Anterior cingulate cortex (tissue), 58 donors: ENCODE data around the gene ZNF555.
"Not testable (repeated sequence)": the region's sequence is repeated elsewhere in the genome, so short reads cannot be mapped to it uniquely, and the experiment has no call there.

Experiments
- DNase-seq, 58 donors: peaks; one replicate each; lab custom pipeline; 2025; lab: John Stamatoyannopoulos, UW

Gene ZNF555

DNA sequence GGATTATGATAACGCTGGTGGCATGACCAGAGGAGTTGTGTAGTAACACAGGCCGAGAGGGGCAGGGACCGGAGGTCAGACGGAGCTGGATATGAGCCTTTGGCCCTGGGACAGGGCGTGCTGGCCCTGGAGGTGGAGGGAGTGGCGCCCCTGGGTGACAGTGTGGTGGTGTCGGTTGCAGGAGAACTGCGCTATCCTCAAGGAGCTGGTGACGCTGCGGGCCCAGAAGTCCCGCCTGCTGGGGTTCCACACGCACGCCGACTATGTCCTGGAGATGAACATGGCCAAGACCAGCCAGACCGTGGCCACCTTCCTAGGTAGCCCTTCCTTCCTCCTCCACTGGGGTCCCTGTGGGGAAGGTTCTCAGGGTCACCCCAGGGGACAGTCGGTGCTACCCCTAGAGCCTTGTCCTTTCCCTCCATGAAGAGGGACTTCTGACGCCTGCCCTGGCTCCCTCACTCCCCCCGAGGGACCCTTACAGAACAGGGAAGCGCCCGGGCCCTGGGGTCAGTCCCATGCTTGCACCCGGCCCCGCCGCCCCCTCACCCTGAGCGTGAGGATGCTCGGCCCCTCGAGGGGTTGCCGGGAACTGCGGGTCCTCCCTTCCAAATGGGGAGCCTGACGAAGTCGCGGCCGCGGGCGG lies 34.4 kb upstream of the ZNF555 start:
- DNase-seq = no peak

DNA sequence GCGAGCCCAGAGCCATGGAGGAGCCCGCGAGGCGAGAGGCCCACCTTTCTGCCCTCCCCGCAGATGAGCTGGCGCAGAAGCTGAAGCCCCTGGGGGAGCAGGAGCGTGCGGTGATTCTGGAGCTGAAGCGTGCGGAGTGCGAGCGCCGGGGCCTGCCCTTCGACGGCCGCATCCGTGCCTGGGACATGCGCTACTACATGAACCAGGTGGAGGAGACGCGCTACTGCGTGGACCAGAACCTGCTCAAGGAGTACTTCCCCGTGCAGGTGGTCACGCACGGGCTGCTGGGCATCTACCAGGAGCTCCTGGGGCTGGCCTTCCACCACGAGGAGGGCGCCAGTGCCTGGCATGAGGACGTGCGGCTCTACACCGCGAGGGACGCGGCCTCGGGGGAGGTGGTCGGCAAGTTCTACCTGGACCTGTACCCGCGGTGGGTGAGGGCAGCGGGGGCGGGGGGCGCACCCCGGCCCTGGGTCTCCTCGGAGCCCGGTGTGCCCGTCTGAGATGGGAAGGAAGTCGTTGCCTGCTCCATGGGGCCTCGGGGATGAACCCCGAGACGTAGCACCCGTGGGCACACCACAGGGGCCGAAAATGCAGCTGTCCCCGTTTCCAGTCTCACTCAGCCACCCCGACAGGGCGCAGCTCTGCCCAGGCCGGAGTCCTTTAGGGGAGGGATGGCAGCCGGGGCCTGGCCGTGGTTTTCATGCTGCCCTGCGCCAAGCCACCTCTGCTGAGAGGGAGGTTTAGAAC lies 33.7 kb upstream of the ZNF555 start:
- no peak for DNase-seq

- no peak for DNase-seq
These were observed 32.9 kb upstream of the ZNF555 start for GRCh38 chr19:2808129-2808941.

GRCh38 chr19:2809387-2810140 lies 31.7 kb upstream of the ZNF555 start:
- no peak for DNase-seq

GRCh38 chr19:2810141-2811091 lies 30.9 kb upstream of the ZNF555 start:
- no peak for DNase-seq

- no peak for DNase-seq
These were observed 30.0 kb upstream of the ZNF555 start for GRCh38 chr19:2811221-2811722.

DNA sequence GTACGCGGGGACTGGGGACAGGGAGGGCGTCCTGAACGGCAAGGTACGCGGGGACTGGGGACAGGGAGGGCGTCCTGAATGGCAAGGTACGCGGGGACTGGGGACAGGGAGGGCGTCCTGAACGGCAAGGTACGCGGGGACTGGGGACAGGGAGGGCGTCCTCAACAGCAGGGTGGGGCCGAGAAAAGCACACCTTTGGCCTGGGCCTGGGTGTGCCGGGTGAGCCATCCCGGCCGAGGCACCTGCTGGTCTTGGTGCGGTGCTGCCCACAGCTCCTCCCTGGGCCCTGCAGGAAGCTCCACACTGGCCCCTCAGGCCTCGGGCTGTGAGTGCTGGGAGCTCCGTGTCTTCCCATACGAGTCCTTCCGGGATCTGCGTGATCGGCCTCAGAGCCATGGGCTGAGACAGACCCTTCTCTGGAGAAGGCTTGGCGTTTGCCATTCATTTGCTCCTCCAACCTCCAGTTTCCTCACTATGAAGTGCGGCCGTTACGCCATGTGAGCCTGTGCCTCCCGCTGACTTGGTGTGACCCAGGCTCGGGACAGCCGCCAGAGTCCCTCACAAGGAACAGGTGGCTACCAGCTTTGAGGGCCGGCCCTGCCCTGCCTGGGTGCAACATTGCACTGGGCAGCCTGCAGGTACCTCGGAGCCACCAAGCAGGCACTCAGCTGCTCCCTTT lies 29.4 kb upstream of the ZNF555 start:
- DNase-seq = no peak

DNA sequence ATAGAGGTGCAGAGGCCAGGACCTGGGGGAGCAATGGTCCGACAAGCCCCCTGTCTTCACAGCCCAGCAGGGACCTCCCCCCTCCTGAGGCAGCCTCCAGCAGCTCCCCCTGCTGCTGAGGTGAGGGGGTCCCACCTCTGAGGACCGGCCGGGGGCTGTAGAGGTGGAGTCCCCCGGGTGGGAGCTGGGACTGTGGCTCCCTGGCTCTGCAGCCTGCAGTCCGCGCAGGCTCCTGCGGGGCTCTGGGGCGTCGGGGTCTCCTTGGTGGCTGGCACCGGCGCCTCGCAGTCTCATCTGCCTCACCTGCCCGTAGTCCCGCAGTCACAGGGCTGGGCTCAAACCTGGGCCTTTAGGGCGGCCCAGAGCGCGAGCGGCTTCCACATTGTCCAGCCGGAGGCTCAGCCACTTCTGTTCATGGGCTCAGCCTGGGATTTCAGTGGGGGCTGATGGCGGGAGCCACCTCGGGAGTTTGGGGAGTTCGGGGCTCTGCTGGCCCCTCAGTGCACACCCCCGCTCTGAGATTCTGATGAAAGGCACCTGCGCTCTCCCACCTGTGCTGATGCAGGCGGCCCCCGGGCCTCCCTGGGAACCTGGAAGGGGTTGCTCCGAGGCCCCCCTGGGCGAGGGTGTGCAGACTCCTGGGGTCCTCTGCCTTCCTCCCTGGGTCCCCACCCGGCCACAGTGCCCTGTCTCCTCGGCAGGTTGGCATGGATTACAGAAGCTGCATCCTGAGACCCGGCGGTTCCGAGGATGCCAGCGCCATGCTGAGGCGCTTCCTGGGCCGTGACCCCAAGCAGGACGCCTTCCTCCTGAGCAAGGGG lies 28.7 kb upstream of the ZNF555 start:
- DNase-seq = no peak

DNA sequence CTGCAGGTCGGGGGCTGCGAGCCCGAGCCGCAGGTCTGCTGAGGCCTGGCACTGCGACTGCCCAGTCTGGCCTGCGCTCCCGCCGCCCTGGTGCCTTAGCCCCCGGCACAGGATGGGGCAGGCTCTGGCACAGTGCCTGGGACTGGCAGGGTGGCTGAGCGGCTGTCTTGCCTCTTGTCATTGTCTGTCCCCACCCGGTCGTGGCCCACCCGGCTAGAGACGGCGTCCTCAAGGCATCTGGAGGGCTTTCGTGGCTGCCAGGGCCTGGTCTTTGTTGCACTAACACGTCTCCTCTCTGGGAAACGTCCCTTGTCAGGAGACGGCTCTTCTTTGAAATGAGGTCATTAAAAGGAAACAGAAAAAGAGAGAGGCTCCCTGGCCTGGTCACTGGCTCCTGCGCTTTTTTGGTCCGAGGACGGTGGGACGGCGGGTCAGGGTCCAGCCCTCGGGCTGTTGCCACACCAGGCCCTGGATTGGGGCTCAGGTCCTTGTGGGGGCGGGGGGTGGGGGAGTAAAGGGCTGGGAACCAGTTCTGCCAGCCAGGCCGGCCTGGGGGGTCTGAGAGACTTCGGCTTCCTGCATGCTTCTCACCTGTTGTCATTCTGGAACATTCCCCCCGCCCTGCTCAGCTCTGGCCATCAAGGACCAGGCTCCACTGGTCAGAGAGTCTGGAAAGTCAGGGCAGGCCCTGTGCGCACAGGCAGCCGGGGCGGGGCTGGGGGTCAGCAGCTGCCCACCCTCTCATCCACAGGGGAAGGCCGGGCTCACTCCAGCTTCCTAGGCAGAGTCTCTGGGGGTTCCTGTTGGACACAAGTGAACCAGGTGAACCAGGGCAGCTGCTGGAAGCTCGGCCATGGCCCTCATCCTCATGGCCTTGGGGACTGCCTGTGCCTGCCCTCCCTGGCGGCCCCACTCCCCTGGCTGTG lies 27.8 kb upstream of the ZNF555 start:
- DNase-seq = no peak

GRCh38 chr19:2814426-2814825 lies 26.8 kb upstream of the ZNF555 start:
- no peak for DNase-seq

DNA sequence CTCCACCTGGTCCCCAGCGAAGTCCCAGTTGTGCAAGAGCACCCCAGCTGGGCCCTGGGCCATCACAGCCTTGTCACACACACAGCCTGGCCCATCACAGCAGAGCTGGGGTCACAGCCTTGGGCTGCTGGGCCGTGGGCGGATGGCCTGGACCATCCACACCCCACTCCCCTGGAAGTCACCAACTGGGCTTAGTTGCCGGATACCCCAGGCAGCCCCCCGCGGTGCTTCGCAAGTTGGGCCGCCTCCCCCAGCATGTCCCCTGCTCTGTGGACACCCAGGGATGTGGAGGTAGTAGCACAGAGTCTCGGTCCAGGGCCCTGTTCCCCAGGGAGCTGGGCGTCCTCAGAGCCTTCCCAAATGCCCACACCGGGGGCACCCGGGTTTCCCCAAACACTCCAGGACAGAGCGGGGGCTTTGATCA lies 26.1 kb upstream of the ZNF555 start:
- no peak for DNase-seq

- DNase-seq = no peak
These were observed 25.4 kb upstream of the ZNF555 start for GRCh38 chr19:2815923-2816322.

GRCh38 chr19:2816641-2817040 lies 24.6 kb upstream of the ZNF555 start:
- DNase-seq = no peak

- not testable (repeated sequence) for DNase-seq
These were observed 23.9 kb upstream of the ZNF555 start for GRCh38 chr19:2817237-2817829.

DNA sequence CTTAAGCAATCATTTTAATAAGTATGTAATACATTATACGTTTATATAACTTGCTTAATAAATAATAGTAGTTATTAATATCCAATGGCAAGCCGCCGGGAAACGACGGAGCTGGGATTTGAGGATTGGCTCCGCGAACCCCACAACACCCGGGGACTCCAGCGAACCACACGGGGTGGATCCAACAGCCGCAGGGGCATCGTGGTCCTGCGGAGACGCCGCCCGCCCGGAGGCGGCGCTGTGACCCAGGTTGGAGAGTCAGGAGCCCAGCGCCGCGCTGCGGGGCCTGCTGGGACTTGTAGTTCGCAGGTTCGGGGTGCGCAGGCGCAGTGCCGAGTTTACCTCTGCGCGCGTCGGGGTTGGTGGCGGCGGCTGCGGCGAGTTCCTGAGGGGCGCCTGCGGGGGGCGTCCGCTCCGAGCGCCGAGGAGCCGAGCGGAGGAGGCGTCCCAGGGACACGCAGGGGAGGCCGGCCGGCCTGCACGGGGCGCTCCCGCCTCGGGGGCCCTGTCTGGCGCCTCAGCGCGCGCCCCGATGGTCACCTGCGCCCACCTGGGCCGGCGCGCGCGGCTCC lies 21.6 kb upstream of the ZNF555 start, which contains the start of gene ZNF554:
ZNF554 (plus strand) TSS at position 329 of the 572 bp plus-strand sequence; CDS start at position 533, 204 bp downstream.
- DNase-seq = peak; percentile 66 to 96 (median 90)
